Measurements from ENCODE around the gene CAPZB.
"Not testable (repeated sequence)": the region's sequence is repeated elsewhere in the genome, so short reads cannot be mapped to it uniquely, and the experiment has no call there.

Gene CAPZB

GRCh38 chr1:19515201-19515600 is 29.9 kb upstream of the CAPZB start:
- no peaks in the 10 kb centered on the region for H3K27me3 ChIP-seq (ENCODE audit: insufficient read depth, low read length)
- H3K4me1 ChIP-seq (ENCODE audit: insufficient read depth, low read length) = no peaks in the 10 kb centered on the region
- H3K4me3 ChIP-seq (ENCODE audit: low read length) = no peak overlapping the region
- H3K27ac ChIP-seq (ENCODE audit: low read depth, low read length) = no peak overlapping the region
- no peak overlapping the region for H3K9ac ChIP-seq (ENCODE audit: low read depth, low read length)
- WGBS = 94% methylated on average over 4 of the region's 4 CpGs
- no peaks in the 10 kb centered on the region for H3K9me3 ChIP-seq (ENCODE audit: insufficient read depth, low read depth, low read length)
- H3K36me3 ChIP-seq (ENCODE audit: insufficient read depth, low read length) = no peaks in the 10 kb centered on the region

- no peaks in the 10 kb centered on the region for H3K9me3 ChIP-seq (ENCODE audit: insufficient read depth, low read depth, low read length)
- no peaks in the 10 kb centered on the region for H3K27me3 ChIP-seq (ENCODE audit: insufficient read depth, low read length)
- 92% methylated on average over 6 of the region's 7 CpGs for WGBS
- H3K9ac ChIP-seq (ENCODE audit: low read depth, low read length) = no peak overlapping the region
- no peaks in the 10 kb centered on the region for H3K36me3 ChIP-seq (ENCODE audit: insufficient read depth, low read length)
- H3K4me1 ChIP-seq (ENCODE audit: insufficient read depth, low read length) = no peaks in the 10 kb centered on the region
- H3K27ac ChIP-seq (ENCODE audit: low read depth, low read length) = no peak overlapping the region
- no peak overlapping the region for H3K4me3 ChIP-seq (ENCODE audit: low read length)
These were observed 29.1 kb upstream of the CAPZB start for GRCh38 chr1:19514391-19514831.

DNA sequence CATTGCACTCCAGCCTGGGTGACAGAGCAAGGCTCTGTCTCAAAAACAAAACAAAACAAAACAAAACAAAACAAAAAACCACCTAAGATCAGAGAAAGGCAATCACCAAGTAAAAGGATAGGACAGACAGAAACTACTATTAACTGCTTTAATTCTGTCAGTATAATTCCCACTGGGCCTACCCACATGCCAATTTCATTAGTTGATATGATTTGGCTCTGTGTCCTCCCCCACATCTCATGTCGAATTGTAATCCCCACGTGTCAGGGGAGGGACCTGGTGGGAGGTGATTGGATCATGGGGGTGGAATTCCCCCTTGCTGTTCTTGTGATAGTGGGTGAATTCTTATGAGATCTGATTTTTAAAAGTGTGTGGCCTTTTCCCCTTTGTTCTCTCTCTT is 27.2 kb upstream of the CAPZB start:
- WGBS = 13% methylated on average over 1 of the region's 2 CpGs
- no peaks in the 10 kb centered on the region for H3K36me3 ChIP-seq (ENCODE audit: insufficient read depth, low read length)
- no peaks in the 10 kb centered on the region for H3K27me3 ChIP-seq (ENCODE audit: insufficient read depth, low read length)
- no peak overlapping the region for H3K9ac ChIP-seq (ENCODE audit: low read depth, low read length)
- H3K4me3 ChIP-seq (ENCODE audit: low read length) = no peak overlapping the region
- H3K4me1 ChIP-seq (ENCODE audit: insufficient read depth, low read length) = no peaks in the 10 kb centered on the region
- H3K27ac ChIP-seq (ENCODE audit: low read depth, low read length) = no peak overlapping the region
- H3K9me3 ChIP-seq (ENCODE audit: insufficient read depth, low read depth, low read length) = no peaks in the 10 kb centered on the region

- H3K27me3 ChIP-seq (ENCODE audit: insufficient read depth, low read length) = no peaks in the 10 kb centered on the region
- no peak overlapping the region for H3K27ac ChIP-seq (ENCODE audit: low read depth, low read length)
- no peaks in the 10 kb centered on the region for H3K9me3 ChIP-seq (ENCODE audit: insufficient read depth, low read depth, low read length)
- no peak overlapping the region for H3K9ac ChIP-seq (ENCODE audit: low read depth, low read length)
- H3K4me3 ChIP-seq (ENCODE audit: low read length) = no peak overlapping the region
- H3K36me3 ChIP-seq (ENCODE audit: insufficient read depth, low read length) = no peaks in the 10 kb centered on the region
- H3K4me1 ChIP-seq (ENCODE audit: insufficient read depth, low read length) = no peaks in the 10 kb centered on the region
These were observed 25.8 kb upstream of the CAPZB start for GRCh38 chr1:19511116-19511515.

GRCh38 chr1:19509647-19510046 is 24.3 kb upstream of the CAPZB start:
- 91% methylated on average over 8 of the region's 8 CpGs for WGBS
- H3K27me3 ChIP-seq (ENCODE audit: insufficient read depth, low read length); H3K9me3 ChIP-seq (ENCODE audit: insufficient read depth, low read depth, low read length); H3K36me3 ChIP-seq (ENCODE audit: insufficient read depth, low read length); H3K9ac ChIP-seq (ENCODE audit: low read depth, low read length); H3K4me1 ChIP-seq (ENCODE audit: insufficient read depth, low read length); H3K27ac ChIP-seq (ENCODE audit: low read depth, low read length); H3K4me3 ChIP-seq (ENCODE audit: low read length): not testable (repeated sequence)

GRCh38 chr1:19507516-19507915 is 22.2 kb upstream of the CAPZB start:
- no peaks in the 10 kb centered on the region for H3K36me3 ChIP-seq (ENCODE audit: insufficient read depth, low read length)
- no peak overlapping the region for H3K27ac ChIP-seq (ENCODE audit: low read depth, low read length)
- 88% methylated on average over 5 of the region's 5 CpGs for WGBS
- H3K4me1 ChIP-seq (ENCODE audit: insufficient read depth, low read length) = no peaks in the 10 kb centered on the region
- no peaks in the 10 kb centered on the region for H3K9me3 ChIP-seq (ENCODE audit: insufficient read depth, low read depth, low read length)
- H3K4me3 ChIP-seq (ENCODE audit: low read length) = no peak overlapping the region
- H3K9ac ChIP-seq (ENCODE audit: low read depth, low read length) = no peak overlapping the region
- H3K27me3 ChIP-seq (ENCODE audit: insufficient read depth, low read length) = no peaks in the 10 kb centered on the region

- Histone ChIP-seq H3K27me3 (ENCODE audit: insufficient read depth, low read length) (no peaks in the 10 kb centered on the region), H3K4me1 (ENCODE audit: insufficient read depth, low read length) (no peaks in the 10 kb centered on the region), H3K9ac (ENCODE audit: low read depth, low read length) (no peak overlapping the region), H3K9me3 (ENCODE audit: insufficient read depth, low read depth, low read length) (no peaks in the 10 kb centered on the region), H3K27ac (ENCODE audit: low read depth, low read length) (no peak overlapping the region), H3K36me3 (ENCODE audit: insufficient read depth, low read length) (no peaks in the 10 kb centered on the region), H3K4me3 (ENCODE audit: low read length) (no peak overlapping the region)
- WGBS = 93% methylated on average over 11 of the region's 11 CpGs
These were observed 20.5 kb upstream of the CAPZB start for GRCh38 chr1:19505693-19506457.

DNA sequence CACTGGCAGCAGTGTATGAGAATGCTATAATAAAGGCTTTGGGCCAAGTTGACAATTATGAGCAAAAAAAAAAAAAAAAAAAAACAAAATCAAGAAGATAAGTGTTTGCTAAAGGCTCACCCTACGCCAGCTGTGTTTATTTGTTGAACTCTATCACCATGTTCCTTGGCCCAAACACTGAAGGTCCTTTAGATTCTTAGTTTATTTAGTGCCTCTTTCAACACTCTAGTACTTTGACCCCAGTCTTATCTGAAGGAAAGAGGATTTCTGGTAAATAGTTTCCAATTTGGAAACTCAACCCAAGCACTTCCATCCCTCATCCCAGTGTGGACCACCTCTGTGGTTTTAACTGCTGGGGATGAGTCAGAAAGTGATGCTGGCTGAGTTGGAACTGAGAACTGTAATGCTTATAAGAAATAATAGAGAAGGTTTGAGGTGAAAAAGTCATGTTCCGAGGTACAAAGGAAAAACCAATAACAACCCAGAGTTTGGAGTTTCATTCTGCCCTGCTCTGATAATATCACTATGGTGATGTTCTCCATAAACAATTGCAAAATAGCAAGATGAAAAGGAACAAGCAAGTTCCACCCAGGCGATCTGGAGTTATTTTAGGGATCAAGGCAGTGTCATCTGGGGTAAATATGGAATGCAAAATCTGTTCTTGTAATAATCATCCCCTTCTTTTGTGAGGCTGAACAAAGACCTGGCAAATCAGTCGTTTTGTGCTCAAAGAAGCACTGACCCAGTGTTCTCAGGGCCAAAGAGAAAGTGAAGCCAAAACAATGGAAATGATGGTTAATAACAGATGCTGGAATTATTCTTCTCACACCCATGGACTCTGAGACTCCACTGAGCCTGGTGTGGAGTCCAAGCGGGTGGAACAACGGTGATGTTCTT is 19.7 kb upstream of the CAPZB start:
- H3K27me3 ChIP-seq (ENCODE audit: insufficient read depth, low read length) = no peaks in the 10 kb centered on the region
- H3K9me3 ChIP-seq (ENCODE audit: insufficient read depth, low read depth, low read length) = no peaks in the 10 kb centered on the region
- H3K27ac ChIP-seq (ENCODE audit: low read depth, low read length) = no peak overlapping the region
- H3K4me3 ChIP-seq (ENCODE audit: low read length) = no peak overlapping the region
- no peak overlapping the region for H3K9ac ChIP-seq (ENCODE audit: low read depth, low read length)
- 79% methylated on average over 6 of the region's 6 CpGs for WGBS
- H3K4me1 ChIP-seq (ENCODE audit: insufficient read depth, low read length) = no peaks in the 10 kb centered on the region
- H3K36me3 ChIP-seq (ENCODE audit: insufficient read depth, low read length) = no peaks in the 10 kb centered on the region

DNA sequence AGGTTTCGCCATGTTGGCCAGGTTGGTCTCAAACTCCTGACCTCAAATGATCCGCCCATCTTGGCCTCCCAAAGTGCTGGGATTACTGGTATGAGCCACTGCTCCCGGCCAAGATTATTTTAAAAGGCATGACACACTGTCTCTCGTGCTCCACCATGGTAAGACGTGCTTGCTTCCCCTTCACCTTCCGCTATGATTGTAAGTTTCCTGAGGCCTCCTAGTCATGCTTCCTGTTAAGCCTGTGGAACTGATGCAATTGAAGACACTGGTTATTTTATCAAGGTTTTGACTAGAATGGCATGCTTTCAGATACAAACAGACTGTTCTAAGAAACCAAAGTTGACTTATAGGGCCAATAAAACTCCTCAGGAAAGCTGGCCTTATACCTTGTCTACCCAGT is 16.9 kb upstream of the CAPZB start:
- not testable (repeated sequence) for H3K27me3 ChIP-seq (ENCODE audit: insufficient read depth, low read length); H3K4me1 ChIP-seq (ENCODE audit: insufficient read depth, low read length); H3K36me3 ChIP-seq (ENCODE audit: insufficient read depth, low read length); H3K4me3 ChIP-seq (ENCODE audit: low read length); H3K27ac ChIP-seq (ENCODE audit: low read depth, low read length); H3K9ac ChIP-seq (ENCODE audit: low read depth, low read length); H3K9me3 ChIP-seq (ENCODE audit: insufficient read depth, low read depth, low read length)
- WGBS = 95% methylated on average over 6 of the region's 6 CpGs

GRCh38 chr1:19499887-19500286 is 14.5 kb upstream of the CAPZB start:
- WGBS = 89% methylated on average over 2 of the region's 2 CpGs
- H3K27me3 ChIP-seq (ENCODE audit: insufficient read depth, low read length); H3K9me3 ChIP-seq (ENCODE audit: insufficient read depth, low read depth, low read length); H3K4me3 ChIP-seq (ENCODE audit: low read length); H3K36me3 ChIP-seq (ENCODE audit: insufficient read depth, low read length); H3K9ac ChIP-seq (ENCODE audit: low read depth, low read length); H3K4me1 ChIP-seq (ENCODE audit: insufficient read depth, low read length); H3K27ac ChIP-seq (ENCODE audit: low read depth, low read length): not testable (repeated sequence)

DNA sequence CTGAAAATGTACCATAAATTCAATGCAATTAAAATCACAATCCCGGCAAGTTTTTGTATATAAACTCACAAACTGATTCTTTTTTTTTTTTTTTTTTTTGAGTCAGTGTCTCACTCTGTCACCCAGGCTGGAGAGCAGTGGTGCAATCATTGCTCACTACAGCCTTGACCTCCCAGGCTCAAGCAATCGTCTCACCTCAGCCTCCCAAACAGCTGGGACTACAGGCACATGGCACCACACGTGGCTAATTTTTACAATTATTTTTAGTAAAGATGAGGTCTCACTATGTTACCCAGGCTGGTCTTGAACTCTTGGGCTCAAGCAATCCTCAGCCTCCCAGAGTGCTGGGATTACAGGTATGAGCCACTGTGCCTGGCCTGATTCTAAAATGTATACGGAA is 12.1 kb upstream of the CAPZB start:
- H3K27ac ChIP-seq (ENCODE audit: low read depth, low read length); H3K9me3 ChIP-seq (ENCODE audit: insufficient read depth, low read depth, low read length); H3K36me3 ChIP-seq (ENCODE audit: insufficient read depth, low read length); H3K4me1 ChIP-seq (ENCODE audit: insufficient read depth, low read length); H3K4me3 ChIP-seq (ENCODE audit: low read length); H3K27me3 ChIP-seq (ENCODE audit: insufficient read depth, low read length); H3K9ac ChIP-seq (ENCODE audit: low read depth, low read length): not testable (repeated sequence)
- WGBS = 85% methylated on average over 4 of the region's 4 CpGs
